ENCODE measurements around the gene SMG9.

SMG9 gene

DNA sequence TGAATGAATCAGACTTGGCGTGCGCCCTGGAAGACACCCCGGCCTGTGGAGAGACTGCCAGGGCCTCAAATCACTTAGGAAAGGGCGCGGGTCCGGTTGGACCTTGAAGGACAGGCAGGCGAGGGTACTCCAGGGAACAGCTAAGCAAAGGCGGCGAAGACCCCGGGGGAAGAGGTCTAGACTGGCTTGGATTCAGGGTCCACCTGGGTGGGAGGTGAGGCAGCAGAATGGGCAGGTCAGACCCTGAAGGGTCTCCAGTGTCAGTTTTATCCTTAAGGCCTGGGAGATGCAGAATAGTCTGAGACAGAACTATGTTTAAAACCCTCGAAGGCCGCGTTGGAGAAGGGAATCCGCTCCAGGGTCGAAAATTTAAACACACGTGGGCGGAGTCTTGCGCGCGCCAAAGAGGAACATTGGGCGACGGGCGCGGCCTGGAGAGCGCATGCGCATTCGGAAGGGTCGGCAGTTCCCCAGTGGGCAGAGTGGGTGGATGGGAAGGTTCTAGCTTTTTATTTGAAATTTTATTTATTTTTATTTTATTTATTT is 567 bp upstream of the SMG9 start:
- peak; percentile 67 for DNase-seq (ENCODE audit: low read depth)

- no peak for DNase-seq (ENCODE audit: low read depth)
Observed at GRCh38 chr19:43754253-43754502, 584 bp downstream of the SMG9 start.

GRCh38 chr19:43752287-43752875 is 2.4 kb downstream of the SMG9 start:
- no peak for DNase-seq (ENCODE audit: low read depth)

- no peak for DNase-seq (ENCODE audit: low read depth)
Observed at GRCh38 chr19:43751466-43752220, 3.1 kb downstream of the SMG9 start.

DNA sequence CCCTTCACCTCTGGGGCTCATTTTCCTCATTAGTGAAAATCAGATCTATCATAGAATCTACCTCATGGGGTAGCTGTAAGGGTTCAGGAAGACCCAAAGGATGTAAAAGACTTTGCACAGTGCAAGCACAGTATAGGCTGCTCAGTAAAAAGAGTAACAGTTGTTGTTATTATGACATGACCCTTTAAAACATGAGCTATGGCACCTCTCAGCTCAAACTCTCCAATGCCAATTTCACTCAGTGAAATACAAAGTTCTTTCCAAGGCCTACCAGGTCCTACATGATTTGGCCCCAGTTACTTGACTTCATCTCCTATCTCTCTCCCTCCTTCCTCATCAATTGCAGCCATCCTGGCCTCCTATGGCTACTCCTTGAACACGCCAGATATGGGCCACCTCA is 4.9 kb downstream of the SMG9 start:
- no peak for DNase-seq (ENCODE audit: low read depth)

DNA sequence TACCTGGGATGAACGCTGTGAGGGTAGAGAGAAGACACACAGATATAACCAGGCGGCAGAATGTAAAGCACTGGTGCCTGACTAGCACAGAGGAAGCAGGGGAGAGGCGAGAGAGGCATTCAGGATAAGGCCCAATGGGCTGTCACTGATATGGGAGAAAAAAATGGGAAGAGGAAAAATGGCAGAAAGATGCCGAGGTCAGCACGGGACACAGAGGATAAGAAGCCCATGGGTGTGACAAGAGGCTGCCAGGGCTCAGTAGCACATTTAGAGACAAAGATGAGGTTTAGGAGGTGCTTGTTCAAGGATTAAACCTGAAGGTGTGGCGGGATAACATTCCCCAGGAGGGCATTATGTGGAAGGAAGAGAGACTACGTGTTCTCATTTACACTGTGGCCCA is 5.6 kb downstream of the SMG9 start:
- DNase-seq (ENCODE audit: low read depth), result no peak

GRCh38 chr19:43748685-43749084 is 6.1 kb downstream of the SMG9 start:
- DNase-seq (ENCODE audit: low read depth), result no peak

DNA sequence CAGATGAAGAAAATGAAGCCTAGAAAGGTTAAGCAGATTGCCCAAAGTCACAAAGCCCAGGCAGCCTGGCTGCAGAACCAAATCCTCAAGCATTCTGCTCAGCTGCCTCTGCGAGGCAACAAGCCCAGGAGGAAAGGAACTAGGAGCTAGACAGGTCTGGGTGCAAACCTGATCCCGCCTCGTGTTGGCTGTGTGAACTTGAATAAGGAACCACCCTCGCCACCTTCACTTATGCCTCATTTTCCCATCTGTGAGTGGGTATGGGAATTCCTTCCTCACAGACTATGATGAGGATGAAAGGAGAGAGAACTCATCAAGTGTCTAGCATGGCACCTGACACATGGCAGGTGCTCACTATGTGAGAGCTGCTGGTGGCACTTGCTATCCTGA is 6.6 kb downstream of the SMG9 start:
- no peak for DNase-seq (ENCODE audit: low read depth)

GRCh38 chr19:43747557-43748204 is 7.1 kb downstream of the SMG9 start:
- no peak for DNase-seq (ENCODE audit: low read depth)

DNA sequence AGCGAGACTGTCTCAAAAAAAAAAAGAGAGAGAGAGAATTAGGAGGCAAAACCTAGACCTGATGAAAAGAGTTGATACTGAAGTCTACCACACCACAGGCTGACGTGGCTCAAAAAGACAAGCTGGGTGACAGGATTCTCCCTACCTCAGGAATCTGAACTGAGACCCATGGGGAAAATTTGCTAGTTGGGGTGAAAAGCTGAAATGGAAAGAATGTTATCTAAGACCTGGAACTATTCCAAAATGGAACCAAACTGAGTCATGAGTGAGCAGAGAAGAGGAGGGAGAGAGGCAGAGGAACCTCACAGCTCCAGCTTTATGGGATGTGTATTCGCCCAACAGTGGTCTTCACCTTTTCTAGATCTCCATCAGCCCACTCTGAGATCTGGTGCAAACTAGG is 11.7 kb downstream of the SMG9 start:
- no peak for DNase-seq (ENCODE audit: low read depth)

- DNase-seq (ENCODE audit: low read depth), result no peak
Observed at GRCh38 chr19:43741075-43741825, 13.5 kb downstream of the SMG9 start.

DNA sequence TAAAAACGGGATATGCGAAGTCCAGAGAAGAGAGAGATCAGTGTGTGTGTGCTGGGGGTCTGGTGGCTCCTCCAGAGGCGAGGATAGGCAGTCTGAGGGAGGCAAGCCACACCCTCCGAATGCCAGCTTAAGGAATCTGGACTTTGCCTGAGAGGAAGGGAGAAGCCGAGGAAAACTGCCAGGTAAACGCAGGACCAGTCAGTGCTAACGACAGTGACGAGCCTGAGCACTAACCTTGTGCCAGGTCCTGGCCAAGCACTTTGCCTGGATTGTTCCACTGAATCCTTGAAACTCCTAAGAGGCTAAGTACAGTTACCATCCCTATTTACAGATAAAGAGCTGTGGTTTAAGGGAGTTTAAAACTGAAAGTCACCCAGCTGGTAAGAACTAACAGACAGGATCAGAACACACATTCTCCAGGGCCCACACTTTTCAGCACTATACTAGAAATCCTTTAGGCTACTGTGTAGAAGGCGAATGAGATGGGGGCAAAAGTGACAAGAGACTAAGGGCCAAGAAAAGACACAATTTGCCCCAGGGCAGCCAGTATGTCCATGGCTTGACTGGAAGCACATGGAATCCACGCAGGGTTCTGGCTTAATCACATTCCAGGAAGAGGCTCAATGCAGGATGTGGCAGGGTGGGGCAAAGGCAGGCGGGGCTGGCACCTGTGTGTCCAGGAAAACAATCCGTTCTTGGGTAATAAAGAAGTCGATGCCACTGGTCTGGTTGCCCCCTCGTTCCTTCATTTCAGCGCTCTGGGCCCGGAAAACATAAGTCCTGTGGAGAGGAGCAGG is 15.1 kb downstream of the SMG9 start:
- no peak for DNase-seq (ENCODE audit: low read depth)

DNA sequence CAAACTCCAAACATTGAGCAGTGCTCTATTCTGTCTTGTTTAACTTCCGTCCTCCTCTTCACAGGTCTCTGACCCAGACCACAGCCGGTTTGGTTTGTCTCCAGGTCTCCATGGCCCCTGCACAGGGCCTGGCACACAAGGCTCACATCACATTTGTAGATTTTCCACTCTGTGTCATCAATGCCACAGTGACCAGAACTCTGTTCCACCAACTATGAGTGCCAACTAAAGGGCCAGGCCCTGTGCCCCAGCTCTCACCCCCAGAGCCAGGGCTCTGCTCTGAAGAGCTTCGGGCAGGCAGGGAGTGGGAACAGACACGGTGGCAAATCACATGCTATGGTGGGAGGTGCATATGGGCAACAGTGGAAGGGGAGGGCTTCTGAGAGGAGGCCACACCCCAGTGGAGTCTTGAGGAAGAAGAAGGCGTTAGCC is 16.0 kb downstream of the SMG9 start:
- no peak for DNase-seq (ENCODE audit: low read depth)

GRCh38 chr19:43735957-43736356 is 18.8 kb downstream of the SMG9 start:
- DNase-seq (ENCODE audit: low read depth), result no peak

DNA sequence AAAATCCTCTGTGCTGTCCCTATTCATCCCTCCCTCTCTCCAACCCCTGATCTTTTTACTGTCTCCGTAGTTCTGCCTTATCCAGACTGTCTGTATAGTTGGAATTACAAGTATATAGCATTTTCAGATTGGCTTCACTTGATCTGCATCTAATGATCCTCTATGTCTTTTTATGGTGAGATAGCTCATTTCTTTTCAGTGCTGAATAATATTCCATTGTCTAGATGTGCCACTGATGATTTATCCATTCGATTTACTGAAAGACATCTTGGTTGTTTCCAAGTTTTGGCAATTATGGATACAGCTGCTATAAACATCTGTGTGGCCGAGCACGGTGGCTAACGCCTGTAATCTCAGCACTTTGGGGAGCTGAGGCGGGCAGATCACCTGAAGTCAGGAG is 19.7 kb downstream of the SMG9 start:
- DNase-seq (ENCODE audit: low read depth), result no peak

DNA sequence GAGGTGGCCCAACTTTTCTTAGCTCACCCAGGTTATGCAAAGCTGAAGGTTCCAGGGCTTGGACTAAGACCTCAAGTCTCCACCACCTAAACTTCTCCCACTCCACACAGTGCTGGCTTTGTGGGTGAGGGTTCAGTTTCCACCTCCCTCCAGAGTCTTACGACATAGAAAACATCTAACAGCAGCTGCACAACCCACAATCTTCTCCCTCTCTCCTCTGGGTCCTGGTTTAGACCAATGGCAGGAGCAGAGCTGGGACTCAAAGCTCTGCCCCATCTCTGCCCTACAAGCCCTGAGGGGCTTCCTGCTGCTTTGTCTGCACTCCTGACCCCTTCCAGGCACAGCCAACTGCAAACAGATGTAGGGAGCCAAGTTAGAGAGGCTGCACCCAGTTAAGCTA is 22.9 kb downstream of the SMG9 start:
- DNase-seq (ENCODE audit: low read depth), result no peak

DNA sequence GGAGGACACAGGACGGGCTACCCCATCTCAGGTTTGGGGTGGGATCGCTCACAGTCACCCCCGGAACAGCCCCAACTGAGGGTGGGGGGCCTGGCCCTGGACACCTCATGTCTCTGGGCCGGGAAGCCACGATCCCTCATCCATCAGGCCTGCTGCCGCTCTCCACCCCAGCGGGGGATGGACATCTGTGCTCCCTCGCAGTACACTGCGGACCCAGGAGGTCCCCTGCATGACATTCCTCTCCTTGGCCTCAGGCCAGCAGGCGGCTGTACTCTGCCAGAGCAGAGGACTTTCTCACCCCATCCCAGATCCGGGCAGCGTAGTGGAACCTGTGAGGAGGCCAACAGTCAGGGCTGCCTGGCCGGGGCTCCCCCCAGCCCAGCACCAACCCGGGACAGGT is 23.4 kb downstream of the SMG9 start:
- DNase-seq (ENCODE audit: low read depth), result no peak

- no peak for DNase-seq (ENCODE audit: low read depth)
Observed at GRCh38 chr19:43729919-43730318, 24.8 kb downstream of the SMG9 start.

GRCh38 chr19:43727593-43727853 is 27.2 kb downstream of the SMG9 start:
- DNase-seq (ENCODE audit: low read depth), result no peak

DNA sequence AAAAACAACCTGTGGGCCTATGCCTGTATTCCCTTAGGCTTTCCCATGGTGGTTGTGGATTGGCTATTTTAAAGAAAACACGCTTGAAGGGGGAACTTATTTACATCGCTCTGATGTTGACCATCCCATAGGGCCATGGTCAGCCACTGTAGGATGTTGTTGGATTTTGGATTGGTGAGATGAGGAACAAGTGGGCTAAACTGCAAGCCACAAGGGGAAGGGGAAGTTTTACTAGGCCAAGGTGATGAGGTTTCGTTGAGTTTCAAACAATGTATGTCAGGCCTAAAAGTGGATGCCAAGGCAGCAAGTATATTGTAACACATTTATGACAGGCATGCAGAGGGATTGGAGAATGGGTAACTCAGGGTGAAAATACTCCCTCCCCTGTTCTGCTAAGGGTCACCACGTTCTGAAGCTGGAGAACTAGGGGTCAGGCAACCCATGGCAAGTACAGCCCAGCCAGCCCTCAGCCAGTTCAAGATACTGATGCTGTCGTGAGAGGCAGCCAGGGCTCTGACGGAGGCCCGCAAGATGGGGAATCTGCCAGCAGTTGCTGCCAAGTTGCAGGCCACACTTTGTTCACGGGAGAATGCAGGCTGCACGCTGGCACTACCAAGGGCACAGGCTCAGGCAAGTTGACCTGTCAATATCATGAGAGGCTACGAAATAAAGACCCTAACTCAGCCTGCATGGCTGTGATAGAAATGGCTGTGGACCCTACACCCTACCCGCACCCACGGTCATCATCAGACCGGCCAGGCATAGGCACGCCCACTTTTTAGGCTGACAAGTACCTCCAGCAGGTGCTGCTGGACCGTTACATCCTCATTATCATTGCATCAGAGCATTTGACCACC is 27.8 kb downstream of the SMG9 start:
- DNase-seq (ENCODE audit: low read depth), result no peak

GRCh38 chr19:43725468-43725867 is 29.3 kb downstream of the SMG9 start:
- no peak for DNase-seq (ENCODE audit: low read depth)
